ENCODE data around the gene ADRM1. TPM values are rescaled to one million over a fixed set of nuclear protein-coding genes. Genes with fewer than 3 reads are reported as not detected.
A peak's percentile ranks its signal among the peaks of the same experiment; 100 is the strongest.

The ADRM1 gene, protein sequence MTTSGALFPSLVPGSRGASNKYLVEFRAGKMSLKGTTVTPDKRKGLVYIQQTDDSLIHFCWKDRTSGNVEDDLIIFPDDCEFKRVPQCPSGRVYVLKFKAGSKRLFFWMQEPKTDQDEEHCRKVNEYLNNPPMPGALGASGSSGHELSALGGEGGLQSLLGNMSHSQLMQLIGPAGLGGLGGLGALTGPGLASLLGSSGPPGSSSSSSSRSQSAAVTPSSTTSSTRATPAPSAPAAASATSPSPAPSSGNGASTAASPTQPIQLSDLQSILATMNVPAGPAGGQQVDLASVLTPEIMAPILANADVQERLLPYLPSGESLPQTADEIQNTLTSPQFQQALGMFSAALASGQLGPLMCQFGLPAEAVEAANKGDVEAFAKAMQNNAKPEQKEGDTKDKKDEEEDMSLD
- 100 to 1,000 TPM in 1 of 2 donors, 10 to 100 TPM in 1; 67.3 to 132 TPM for total RNA-seq

DNA sequence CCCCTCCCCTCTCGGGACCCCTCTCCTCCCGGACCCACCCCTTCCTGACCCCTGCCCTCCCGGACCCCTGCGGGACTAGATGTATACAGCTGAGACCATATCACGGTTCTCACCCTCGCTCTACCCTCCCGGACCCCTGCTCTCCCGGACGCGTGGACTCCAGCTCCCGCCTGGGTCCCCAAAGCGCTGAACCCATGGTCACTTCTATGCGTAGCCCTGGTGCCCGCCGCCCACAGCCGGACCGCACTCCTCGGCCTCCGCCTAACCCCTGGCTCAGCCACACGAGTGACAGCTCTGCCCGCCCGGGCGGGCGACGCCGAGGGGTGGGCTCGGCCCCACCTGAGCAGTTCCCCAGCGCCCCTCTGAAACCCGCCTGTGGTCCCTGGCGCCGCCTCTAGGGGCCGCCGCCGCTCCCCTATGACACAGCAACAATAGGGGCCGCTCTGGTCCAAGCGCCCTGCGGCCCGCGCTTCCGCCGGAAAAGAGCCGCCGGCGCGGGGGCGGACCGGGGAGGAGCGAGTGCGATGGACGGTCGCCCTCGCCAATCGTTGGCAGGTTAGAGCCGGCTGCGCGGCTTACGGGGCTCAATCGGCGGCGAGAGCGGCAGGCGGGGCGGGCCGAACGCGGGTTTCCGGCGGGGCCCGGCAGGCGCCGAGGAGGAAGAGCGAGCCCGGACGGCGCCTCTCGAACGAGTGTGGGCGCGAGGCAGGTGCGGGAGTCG is at the start of gene ADRM1:
ADRM1 (plus strand) TSS at position 657 of the 721 bp plus-strand sequence. CDS start 572 bp downstream, outside the sequence.
- H3K36me3 Mint-ChIP-seq (ENCODE audit: low read depth) = peaks cover 49% of the 10 kb centered on the region
- ATAC-seq (replicated peaks) = peak; percentile 89
- H3K27ac Mint-ChIP-seq = peak within 1 kb of the TSS; percentile 100
- H3K4me3 Mint-ChIP-seq = peak within 1 kb of the TSS; percentile 97
- H3K9me3 Mint-ChIP-seq = no peaks in the 10 kb centered on the region
- peaks cover 4% of the 10 kb centered on the region for H3K4me1 Mint-ChIP-seq
- no peaks in the 10 kb centered on the region for H3K27me3 Mint-ChIP-seq

DNA sequence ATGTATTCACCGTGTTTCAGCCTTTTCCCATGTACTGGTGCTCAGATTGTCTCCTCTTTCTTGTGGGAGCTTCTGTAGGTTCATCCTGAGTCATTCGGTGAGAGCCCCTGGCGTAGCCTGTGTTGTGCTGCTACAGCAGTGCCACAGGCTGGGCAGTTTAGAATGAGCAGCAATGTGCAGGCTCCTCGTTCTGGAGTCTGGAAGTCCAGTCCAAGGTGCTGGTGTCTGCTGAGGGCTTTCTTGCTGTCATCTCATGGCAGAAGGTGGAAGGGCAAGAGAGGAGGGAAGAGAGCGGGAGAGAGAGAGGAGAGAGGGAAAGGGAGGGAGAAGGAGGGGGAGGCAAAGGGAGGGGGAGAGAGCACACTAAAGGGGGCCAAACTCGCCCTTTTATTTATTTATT is 49.4 kb upstream of the ADRM1 start:
- Mint-ChIP-seq H3K36me3 (ENCODE audit: low read depth) (peaks cover 29% of the 10 kb centered on the region), H3K27me3 (no peaks in the 10 kb centered on the region), H3K27ac (peak overlapping the region; percentile 67), H3K4me3 (no peak overlapping the region), H3K9me3 (no peaks in the 10 kb centered on the region), H3K4me1 (peaks cover 13% of the 10 kb centered on the region)
- no peak for ATAC-seq (replicated peaks)

DNA sequence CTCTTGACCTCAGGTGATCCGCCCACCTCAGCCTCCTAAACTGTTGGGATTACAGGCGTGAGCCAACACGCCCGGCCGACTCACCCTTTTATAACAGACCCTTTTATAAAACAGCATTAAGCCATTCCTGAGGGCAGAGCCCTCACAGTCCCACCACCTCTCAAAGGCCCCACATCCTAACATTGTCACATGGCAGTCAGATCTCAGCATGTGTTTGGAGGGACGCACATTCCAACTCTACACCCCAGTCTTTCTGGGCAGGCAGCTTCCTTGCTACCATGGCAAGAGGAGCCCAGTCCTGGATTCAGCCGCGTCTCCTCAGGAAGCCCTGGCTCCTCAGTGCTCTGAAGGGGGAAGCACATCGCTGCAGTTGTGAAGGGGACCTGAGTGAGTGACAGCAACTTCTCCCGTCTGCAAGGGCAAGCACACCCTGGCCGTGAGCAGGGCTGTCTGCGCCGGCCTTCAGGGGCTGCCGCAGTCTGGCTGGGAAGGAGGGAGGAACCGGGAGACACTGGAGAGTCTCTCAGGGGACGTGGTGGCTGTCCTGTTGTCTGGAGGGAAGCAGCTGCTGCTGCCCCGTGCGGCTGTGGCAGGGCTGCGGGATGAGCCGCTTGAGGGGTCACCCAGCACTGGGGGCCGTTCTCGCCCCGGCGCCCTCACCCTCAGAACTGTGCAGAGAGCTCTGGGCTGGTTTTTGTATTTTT is 48.6 kb upstream of the ADRM1 start:
- Mint-ChIP-seq H3K36me3 (ENCODE audit: low read depth) (peaks cover 34% of the 10 kb centered on the region), H3K9me3 (no peaks in the 10 kb centered on the region), H3K27me3 (no peaks in the 10 kb centered on the region), H3K27ac (peak overlapping the region; percentile 36), H3K4me3 (no peak overlapping the region), H3K4me1 (peaks cover 15% of the 10 kb centered on the region)
- no peak for ATAC-seq (replicated peaks)

DNA sequence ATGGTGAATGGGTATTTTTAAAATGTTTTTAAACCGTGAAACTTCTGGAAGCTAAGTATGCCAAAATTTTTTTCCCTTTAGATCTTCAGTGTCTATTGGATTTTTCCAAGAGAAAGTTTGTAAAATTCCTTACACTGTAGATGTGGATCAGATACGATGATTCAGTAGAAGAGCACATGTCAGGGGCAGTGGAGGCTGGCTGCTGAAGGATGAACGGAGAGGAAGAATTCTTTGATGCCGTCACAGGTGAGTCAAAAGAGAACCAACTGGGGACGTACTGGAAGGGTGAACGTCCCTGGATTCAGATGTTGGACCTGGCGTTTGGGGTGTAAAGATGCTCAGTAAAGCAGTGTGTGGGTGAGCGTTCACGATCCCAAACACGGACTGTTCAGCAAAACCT is 46.8 kb upstream of the ADRM1 start:
- Mint-ChIP-seq H3K27me3 (no peaks in the 10 kb centered on the region), H3K4me1 (peaks cover 8% of the 10 kb centered on the region), H3K9me3 (no peaks in the 10 kb centered on the region), H3K36me3 (ENCODE audit: low read depth) (peaks cover 52% of the 10 kb centered on the region), H3K4me3 (no peak overlapping the region), H3K27ac (no peak overlapping the region)
- ATAC-seq (replicated peaks) = no peak

DNA sequence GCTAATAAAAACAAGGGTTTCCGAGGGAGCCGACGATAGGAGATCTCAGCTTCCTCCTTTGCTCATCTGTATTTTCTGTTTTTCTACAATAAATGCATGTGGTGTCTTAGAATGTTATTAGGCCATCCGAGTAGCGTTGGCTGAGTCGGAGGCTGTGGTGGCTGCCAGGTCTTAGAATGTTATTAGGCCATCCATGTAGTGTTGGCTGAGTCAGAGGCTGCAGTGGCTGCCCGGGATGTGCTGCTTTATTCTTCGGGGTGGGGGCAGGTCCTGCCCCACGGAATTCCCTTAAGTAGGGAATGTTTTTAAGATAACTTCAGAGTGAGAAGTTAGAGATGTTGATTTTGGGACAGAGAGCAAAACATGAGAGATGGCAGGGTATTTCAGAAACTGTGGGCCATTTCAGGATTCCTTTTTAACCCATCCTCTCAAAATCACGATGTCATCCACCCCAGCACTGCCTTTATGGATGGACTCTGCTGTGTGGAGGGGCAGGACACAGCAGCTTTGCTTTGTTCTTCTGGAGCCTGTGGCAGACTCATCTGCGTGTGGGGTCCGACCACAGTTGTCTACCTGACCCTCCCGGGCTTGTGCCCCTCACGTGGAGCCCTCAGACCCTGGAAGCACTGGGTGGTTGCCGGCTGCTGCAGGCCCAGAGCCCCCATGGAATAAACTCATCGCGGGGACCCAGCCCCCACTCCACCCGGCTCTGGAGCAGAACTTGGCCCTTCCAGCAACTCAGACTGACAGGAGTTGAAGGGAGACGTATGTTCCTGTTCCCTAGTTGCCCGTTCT is 44.1 kb upstream of the ADRM1 start:
- Mint-ChIP-seq H3K36me3 (ENCODE audit: low read depth) (peaks cover 78% of the 10 kb centered on the region), H3K27me3 (no peaks in the 10 kb centered on the region), H3K4me1 (peaks cover 5% of the 10 kb centered on the region), H3K9me3 (no peaks in the 10 kb centered on the region), H3K4me3 (no peak overlapping the region), H3K27ac (no peak overlapping the region)
- ATAC-seq (replicated peaks) = no peak

DNA sequence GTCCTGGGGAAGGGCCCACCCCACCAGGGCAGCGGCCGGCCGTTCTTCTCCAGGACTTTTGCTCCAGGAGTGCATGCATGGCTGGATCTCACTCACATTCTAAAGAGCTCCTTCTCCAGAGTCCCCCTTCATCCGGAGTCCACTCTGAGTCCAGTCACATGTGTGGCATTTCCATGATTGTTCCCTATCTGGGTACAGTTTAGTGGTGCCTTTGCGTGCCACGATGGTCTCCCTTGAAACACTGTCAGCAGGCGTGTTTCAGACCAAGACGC is 43.6 kb upstream of the ADRM1 start:
- Mint-ChIP-seq H3K27ac (no peak overlapping the region), H3K36me3 (ENCODE audit: low read depth) (peaks cover 83% of the 10 kb centered on the region), H3K9me3 (no peaks in the 10 kb centered on the region), H3K4me1 (peaks cover 5% of the 10 kb centered on the region), H3K4me3 (no peak overlapping the region), H3K27me3 (no peaks in the 10 kb centered on the region)
- ATAC-seq (replicated peaks) = no peak

DNA sequence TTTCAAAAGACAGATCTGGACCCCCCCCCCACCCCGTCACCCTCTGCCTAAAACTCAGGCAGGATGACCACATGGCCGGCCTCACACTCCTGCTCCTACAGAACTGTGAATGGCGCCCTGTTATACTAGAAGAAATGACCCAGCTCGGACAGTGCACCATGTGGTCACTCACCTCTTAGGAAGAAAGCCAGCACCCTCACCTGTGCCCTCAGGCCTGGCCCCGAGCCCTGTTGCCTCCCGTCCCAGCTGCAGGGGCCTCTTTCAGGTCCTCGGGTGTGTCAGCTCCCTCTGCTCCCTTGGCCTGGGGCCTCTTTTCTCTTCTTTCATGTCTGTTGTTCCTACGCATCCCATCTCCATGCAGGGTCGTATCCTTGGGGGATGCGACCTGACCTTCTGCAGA is 40.7 kb upstream of the ADRM1 start:
- Mint-ChIP-seq H3K9me3 (no peaks in the 10 kb centered on the region), H3K4me1 (peaks cover 5% of the 10 kb centered on the region), H3K27me3 (no peaks in the 10 kb centered on the region), H3K36me3 (ENCODE audit: low read depth) (peaks cover 87% of the 10 kb centered on the region), H3K27ac (no peak overlapping the region), H3K4me3 (no peak overlapping the region)
- ATAC-seq (replicated peaks) = no peak

DNA sequence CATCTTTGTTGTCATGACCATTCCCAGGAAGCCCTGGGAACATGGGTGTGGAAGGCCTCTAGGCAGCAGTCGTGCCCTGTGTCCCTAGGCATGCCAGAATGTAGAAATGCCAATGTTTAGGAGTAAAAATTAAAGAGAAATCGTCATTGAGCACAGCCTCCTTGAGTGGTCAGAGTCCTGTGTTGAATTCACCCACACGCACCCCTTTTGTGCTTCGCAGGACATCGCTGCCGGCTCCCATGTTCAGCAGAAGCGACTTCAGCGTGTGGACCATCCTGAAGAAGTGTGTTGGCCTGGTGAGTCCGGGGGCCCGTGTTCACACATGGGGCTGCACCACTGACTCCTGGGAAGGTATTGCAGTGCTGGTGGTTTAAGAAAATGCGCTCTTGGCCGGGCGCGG is 39.4 kb upstream of the ADRM1 start:
- H3K4me1 Mint-ChIP-seq = peaks cover 1% of the 10 kb centered on the region
- no peaks in the 10 kb centered on the region for H3K27me3 Mint-ChIP-seq
- H3K27ac Mint-ChIP-seq = no peak overlapping the region
- H3K36me3 Mint-ChIP-seq (ENCODE audit: low read depth) = peaks cover 74% of the 10 kb centered on the region
- no peak for ATAC-seq (replicated peaks)
- H3K4me3 Mint-ChIP-seq = no peak overlapping the region
- H3K9me3 Mint-ChIP-seq = no peaks in the 10 kb centered on the region

DNA sequence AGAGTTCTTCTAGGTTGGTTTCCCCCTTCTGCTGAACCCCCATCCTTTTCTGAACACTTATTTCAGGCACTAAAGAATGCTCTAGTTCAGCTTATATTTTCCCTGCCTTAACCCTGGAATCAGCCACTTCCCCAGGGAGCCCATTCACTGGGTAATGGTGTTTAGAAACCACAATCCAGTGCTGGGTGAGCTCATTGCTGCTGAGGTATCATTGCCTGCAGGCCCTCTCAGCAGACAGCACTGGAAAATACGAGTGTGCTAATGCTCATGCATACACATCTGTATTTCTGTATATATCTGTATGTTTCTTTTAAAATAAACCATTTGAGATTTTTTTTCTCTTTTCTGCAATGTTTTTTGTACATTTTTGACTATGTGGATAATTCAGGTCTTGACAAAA is 37.4 kb upstream of the ADRM1 start:
- no peak overlapping the region for H3K27ac Mint-ChIP-seq
- peaks cover 66% of the 10 kb centered on the region for H3K36me3 Mint-ChIP-seq (ENCODE audit: low read depth)
- no peak overlapping the region for H3K4me3 Mint-ChIP-seq
- no peaks in the 10 kb centered on the region for H3K27me3 Mint-ChIP-seq
- no peaks in the 10 kb centered on the region for H3K4me1 Mint-ChIP-seq
- no peak for ATAC-seq (replicated peaks)
- no peaks in the 10 kb centered on the region for H3K9me3 Mint-ChIP-seq

DNA sequence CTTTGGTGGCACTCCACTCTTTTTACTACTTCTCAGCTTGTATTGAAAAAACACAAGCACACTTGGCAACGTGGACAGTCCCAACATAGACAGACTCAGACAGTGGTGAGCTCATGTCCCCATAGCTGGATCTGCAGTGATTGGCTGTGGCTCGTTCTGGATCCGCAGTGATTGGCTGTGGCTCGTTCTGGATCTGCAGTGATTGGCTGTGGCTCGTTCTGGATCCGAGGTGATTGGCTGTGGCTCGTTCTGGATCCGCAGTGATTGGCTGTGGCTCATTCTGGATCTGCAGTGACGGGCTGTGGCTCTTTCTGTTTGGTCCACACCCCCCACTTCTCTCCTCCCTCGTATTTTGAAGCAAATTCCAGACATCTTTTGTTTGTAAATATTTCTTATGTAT is 36.5 kb upstream of the ADRM1 start:
- no peak for ATAC-seq (replicated peaks)
- Mint-ChIP-seq H3K36me3 (ENCODE audit: low read depth) (peaks cover 56% of the 10 kb centered on the region), H3K27ac (no peak overlapping the region), H3K27me3 (no peaks in the 10 kb centered on the region), H3K4me1 (no peaks in the 10 kb centered on the region), H3K9me3 (no peaks in the 10 kb centered on the region), H3K4me3 (no peak overlapping the region)

DNA sequence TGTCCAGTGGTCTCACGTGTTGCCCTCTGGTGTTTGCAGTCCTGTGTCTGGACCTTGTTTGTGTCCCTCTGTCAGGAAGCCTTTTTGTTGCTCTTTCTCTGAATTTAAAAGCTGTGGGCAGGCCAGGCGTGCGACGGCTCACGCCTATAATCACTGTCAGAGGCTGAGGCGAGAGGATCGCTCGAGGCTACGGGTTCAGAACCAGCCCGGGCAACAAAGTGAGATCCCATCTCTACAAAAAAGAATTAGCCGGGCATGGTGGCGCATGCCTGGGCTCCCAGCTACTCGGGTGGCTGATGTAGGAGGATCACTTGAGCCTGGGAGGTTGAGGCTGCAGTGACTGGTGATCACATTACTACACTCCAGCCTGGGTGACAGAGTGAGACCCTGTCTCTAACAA is 35.9 kb upstream of the ADRM1 start:
- Mint-ChIP-seq H3K27ac (no peak overlapping the region), H3K27me3 (no peaks in the 10 kb centered on the region), H3K4me1 (no peaks in the 10 kb centered on the region), H3K9me3 (no peaks in the 10 kb centered on the region), H3K4me3 (no peak overlapping the region), H3K36me3 (ENCODE audit: low read depth) (peaks cover 51% of the 10 kb centered on the region)
- no peak for ATAC-seq (replicated peaks)

DNA sequence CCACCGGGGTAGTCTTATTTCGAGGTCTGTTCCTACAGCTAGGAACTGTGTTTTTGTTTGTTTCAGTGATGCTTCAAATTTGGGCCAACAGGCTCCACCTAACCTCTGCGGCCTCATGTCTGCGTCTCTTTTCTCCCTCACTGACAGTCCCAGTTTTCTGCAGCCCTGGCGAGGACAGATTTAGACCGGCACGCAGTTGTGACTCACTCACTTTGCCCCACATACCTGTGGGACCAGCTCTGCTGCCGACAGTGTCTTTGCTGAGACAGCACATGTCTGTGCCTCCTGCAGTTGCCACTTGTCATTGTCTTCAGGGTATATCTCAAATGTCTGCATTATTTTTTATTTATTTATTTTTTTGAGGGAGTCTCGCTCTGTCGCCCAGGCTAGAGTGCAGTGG is 35.3 kb upstream of the ADRM1 start:
- no peak for ATAC-seq (replicated peaks)
- no peaks in the 10 kb centered on the region for H3K4me1 Mint-ChIP-seq
- H3K27me3 Mint-ChIP-seq = no peaks in the 10 kb centered on the region
- no peak overlapping the region for H3K27ac Mint-ChIP-seq
- peaks cover 48% of the 10 kb centered on the region for H3K36me3 Mint-ChIP-seq (ENCODE audit: low read depth)
- H3K9me3 Mint-ChIP-seq = no peaks in the 10 kb centered on the region
- H3K4me3 Mint-ChIP-seq = no peak overlapping the region

DNA sequence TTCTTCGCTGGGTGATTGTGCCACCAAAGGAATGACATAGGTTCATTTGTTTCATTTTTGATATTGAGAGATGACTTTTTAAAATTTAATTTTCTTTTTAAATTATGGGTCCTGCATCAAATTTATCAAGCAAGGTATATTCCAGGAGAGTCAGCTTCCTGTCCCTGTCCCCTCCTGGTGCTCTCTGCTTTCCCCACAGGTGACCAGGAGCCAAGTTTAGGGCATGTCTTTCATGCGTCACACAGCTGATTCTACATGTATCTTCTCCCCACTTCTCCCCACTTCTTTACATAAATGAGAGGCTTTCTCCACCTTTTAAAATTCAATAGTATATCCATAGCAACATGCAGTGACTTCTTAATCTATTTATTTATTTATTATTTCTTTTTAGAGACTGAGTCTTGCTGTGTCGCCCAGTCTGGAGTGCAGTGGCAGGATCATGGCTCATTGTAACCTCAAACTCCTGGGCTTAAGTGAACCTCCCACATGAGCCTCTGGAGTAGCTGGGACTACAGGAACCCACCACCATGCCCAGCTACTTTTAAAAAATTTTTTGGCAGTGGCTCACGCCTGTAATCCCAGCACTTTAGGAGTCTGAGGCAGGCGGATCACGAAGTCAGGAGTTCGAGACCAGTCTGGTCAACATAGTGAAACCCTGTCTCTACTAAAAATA is 34.4 kb upstream of the ADRM1 start:
- Mint-ChIP-seq H3K4me1 (no peaks in the 10 kb centered on the region), H3K27ac (no peak overlapping the region), H3K4me3 (no peak overlapping the region), H3K36me3 (ENCODE audit: low read depth) (peaks cover 49% of the 10 kb centered on the region), H3K9me3 (no peaks in the 10 kb centered on the region), H3K27me3 (no peaks in the 10 kb centered on the region)
- no peak for ATAC-seq (replicated peaks)

DNA sequence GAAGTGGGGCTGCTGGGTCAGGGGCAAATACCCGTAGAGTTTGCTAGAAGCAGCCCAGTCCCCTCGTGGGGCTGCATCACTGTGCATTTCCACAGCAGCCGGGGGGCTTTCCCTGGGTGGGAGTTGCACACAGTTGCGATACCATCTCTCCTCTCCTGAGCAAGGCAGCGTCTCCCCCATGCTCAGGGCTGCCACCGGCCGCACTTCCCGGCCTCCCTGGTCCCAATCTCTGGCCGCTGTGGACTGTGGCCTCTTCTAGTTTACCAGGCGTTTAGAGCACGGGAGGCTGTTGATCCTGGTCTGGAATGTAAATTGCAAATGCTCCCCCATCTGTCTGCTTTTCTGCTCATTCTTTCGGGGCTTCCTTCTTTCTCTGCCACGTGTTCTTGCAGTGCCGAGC is 33.4 kb upstream of the ADRM1 start:
- Mint-ChIP-seq H3K27me3 (no peaks in the 10 kb centered on the region), H3K4me1 (no peaks in the 10 kb centered on the region), H3K4me3 (no peak overlapping the region)

More for the DNA sequence above, 33.4 kb upstream of the ADRM1 start:
- Mint-ChIP-seq H3K36me3 (ENCODE audit: low read depth) (peaks cover 49% of the 10 kb centered on the region), H3K9me3 (no peaks in the 10 kb centered on the region), H3K27ac (no peak overlapping the region)
- ATAC-seq (replicated peaks) = no peak

All from activated T-helper 17 cell treated with anti-CD3 and anti-CD28 coated beads, Interleukin-2, amount 50 U/mL, for 72 hours (primary cell).